ENCODE measurements around the gene OPCML.
"Not testable (repeated sequence)": the region's sequence is repeated elsewhere in the genome, so short reads cannot be mapped to it uniquely, and the experiment has no call there.

Gene OPCML

DNA sequence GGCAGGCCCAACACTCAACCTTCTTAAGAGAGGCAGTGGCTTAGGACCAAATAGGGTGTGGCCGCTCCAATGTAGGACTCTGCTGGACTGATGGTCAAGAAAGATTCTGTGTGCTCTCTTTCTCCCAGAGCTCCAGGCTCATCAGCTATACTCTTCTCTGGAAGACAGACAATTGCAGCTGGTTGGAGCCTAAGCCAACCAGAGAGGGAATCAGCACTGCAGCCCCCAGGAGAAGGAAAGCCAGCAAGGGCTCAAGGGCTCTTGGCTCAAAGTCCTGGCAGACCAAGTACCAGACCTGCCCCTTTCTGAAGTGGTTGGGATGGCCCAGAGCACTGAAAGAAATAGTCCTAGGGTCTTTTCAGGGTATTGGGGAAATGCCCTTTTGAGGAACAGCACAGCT, 1084.5 kb downstream of the OPCML start:
- no peak for DNase-seq

DNA sequence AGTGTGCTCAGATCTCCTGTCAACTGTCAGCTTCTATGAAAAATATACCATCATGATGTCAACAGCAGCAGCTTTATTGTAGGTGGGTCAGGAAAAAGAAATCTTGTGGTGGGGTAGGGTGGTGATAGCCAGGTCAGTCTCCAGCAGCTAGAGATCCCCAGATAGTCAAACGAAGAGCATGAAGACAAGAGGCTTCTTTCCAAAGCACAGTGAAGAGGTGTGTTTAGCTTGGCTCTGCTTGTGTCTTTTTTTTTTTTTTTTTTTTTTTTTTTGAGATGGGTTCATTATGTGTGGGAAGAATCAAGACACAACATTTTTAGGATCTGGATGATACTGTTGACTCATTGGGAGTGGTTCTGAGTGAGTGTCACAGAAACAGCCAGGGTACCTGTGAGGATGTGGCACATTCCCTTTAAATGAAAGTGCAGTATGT, 1086.4 kb downstream of the OPCML start:
- no peak for DNase-seq

DNA sequence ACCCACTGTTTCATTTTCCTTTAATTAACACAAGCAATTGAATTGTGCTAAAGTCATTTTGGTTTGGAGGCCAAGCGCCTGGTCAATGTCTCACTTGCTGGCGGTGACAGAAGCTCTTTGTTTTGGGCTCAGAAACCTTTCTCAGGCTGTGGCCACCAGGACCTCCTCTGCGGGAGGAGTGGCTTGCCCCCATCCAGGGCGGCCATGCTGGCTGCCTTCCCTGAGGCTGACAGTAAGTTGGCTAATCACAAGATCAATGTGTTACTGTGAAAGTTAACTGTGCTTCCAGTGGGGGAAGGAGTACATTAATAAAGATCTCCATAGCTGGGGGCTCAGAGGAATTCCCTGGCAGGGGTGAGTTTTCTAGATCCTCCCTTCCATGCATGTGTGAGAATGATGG, 1087.4 kb downstream of the OPCML start:
- no peak for DNase-seq

DNA sequence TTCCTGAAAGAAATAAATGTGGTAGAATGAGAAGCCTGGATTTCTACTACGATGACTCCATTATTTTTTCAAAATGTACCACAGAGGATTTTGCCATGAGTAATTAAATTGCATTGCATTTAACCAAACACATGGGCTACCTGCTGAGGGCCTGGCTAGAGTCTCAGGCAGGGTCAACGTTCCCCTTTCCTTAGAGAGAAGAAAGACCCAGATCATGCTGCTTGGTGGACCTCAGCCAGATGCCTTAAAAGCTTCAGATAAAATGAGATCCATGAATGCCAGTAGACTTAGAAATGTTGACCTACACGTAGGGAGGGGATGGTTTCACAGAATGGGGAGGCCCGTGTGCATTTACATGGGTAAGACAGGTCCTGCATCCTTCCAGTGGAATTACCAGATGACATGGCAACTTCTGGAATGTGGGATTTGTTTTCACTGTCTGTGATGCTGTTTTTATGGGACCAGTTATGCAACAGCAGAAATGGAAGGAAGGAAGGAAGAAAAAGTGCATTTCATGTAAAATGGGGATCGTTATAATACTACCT, 1092.5 kb downstream of the OPCML start:
- no peak for DNase-seq

DNA sequence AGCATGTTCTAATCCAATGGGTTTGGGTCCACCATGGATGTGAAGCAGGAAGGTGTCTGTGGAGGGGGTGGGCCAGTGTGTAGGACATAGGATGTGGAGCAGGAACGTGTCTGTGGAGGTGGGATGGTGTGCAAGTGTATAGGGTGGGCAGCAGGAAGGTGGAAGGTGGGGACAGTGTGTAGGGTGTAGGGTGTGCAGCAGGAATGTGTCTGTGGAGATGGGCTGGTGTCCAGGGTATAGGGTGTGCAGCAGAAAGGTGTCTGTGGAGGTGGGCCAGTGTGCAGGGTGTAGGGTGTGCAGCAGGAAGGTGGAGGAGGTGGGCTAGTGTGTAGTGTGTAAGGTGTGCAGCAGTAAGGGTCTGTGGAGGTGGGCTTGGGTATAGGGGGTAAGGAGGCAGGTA, 1093.9 kb downstream of the OPCML start:
- DNase-seq, result no peak

DNA sequence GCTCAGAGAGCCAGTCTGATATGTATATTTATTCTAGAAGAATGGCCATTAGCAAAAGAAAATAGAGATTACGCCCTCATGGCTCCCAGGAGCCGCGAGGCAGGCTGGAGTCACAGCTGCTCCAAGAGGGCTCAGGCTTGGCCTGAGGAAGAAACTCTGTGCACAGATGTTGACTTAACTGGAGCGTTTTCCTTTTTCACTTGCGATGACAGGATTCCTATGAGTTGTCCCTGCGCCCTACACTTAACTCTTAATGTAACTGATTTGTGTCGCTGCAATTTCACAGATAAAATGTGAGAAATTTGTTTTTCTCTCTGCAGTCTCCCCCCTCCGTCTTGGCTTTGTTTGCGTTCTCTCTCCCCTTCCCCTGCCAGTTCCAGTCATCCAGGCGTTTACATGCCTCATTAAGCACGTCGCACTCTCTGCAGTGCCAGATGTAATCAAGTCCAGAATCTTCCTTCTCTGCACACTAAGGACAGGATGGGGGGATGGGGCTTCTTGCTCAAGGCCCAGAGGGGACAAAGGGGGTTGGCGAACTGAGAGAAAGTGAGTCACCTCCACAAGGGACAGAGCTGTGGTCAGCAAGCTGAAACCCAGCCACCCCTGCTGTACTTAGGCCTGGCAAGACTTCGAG, 1101.8 kb downstream of the OPCML start:
- no peak for DNase-seq

DNA sequence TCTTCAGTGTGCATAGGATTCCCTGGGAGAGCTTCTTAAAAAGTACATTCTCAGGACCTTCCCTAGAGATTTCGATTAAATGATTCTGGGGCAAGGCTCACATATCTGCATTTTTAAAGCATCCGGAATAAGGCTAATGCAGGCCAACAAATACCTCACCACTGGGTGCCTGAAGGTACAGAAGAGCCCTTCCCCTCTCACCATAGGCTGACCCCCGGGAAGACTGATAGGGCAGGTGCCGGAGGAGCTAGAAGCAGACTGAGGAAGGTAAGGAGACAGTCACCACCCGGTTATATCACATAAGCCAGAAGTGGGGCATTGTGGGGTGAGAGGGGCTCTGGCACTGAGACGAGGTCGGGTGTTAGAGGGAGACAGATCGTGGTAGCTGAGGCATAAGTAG, 1102.6 kb downstream of the OPCML start:
- no peak for DNase-seq

DNA sequence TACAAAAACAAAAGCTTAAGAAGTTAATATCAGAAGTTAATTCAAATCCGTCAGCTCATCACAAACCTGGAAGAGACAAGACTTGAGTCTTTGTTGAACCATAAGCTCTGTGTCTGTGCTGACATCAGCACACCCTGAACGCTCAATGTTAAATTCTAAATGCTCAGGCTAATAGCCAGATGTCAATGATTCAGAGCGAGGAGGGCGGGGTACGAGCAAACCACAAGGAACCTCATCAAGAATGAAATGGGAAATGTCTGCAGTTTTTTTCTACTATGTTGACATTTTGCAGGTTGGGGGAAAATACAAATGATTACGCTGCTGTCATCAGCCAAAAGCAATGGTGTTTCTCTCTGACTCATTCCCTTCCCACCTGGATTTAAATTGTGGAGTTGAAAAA, 1104.7 kb downstream of the OPCML start:
- no peak for DNase-seq

DNA sequence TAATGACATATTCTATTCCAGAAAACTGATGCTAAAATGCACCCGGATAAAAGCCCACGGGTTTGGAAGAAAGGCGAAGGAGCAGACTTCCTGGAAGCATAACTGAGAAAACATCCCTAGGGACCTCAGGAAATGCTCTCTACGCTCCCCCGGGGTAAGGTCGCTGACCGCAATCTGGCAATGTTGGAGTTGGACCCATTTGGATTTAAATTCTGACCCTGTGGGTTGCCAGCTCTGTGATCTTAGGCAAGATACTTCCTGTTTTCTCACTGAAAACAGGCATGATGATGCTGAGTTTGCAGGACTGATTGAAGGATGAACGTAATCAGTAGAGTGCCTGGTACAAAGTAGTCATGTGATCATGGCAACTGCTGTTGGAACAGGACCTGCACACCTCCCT, 1107.9 kb downstream of the OPCML start:
- no peak for DNase-seq

DNA sequence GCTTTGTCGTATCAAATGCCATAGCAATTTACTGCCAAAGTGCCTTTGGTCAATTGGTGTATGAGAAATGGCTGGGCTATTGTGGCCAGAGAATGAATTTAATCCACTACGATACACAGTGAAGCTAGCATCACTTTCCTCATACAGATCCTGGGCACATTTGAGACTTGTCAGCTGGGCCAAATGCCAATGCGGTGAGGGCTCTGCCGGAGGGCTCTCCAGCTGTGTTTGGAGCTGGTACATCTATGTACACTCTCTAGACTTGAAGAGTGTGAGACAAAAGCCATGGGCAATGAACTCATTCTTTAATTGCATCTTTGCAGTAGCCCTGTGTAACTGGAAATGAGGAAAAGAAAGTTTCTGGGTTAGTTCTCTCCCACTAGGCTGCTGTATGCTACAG, 1109.0 kb downstream of the OPCML start:
- no peak for DNase-seq

DNA sequence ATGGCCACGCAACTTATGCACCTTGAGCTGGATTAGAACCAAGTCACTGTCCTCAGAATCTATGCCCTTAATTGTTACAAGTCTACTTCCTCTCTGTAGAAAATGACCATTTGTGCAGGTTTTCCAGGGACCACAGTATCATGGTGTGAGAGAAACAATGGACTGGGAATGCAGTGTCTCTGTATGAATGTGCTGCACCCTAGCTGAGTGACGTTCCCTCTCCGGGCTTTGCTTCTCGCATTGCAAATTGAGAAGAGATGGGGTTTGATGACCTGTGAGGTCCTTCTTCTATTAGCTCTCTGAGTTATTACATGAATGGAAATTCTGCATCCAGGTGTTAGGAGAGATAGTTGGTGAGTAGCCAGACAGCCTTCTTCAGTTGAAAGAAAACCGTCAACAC, 1109.6 kb downstream of the OPCML start:
- no peak for DNase-seq

DNA sequence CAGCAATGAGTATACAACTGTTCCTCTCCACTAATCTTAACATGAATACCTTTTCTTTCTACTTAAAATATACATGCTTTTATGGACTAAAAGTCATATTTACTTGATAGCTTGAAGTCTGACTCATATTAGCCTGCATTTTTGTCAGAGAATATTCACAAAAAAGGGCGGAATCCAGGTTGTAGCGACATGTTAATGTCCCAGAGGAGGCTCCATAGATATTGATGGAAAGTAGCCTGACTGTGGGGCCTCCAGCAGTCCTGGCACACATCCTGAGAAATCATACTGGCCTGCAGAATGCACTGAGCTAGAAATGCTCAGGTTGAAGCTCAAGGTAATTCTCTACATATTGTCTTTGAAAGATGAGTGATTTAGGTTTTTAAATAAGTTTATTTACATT, 1110.7 kb downstream of the OPCML start:
- DNase-seq, result no peak

DNA sequence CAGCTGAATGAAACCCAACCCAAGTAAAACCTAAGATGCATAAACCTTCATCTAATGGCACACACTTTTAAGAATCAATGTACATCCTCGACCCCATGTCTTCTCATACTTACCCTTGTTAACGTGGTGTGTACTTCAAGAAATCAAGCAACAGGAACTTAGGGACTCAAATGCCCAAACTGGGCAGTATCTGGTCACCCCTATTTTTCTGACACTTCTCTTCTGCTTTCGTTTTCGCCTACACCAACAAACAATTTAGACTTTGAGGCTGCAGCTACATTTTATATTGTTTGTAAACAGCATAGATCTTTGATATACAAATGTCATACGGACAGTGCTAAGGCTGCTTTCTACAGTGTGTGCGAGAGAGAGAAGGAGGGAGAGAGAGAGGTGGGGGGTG, 1117.8 kb downstream of the OPCML start:
- no peak for DNase-seq

DNA sequence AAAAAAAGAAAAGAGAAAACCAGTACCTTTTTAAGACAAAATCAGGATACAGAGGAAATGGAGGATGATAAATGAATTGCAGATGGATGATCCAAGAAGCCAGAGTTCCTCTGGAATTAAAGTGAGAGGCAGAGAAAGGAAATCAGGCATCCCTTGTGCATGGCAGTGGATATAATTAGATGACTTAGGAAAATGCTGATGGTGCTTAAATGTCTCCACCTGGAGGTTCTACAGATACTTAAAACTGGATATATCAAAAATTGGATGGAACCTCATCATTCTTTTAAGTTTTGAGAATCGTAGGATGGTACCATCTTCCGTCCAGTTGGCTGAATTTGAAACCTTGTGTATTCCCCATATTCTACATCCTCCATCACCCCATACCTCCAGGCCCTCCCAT, 1121.9 kb downstream of the OPCML start:
- DNase-seq, result no peak

DNA sequence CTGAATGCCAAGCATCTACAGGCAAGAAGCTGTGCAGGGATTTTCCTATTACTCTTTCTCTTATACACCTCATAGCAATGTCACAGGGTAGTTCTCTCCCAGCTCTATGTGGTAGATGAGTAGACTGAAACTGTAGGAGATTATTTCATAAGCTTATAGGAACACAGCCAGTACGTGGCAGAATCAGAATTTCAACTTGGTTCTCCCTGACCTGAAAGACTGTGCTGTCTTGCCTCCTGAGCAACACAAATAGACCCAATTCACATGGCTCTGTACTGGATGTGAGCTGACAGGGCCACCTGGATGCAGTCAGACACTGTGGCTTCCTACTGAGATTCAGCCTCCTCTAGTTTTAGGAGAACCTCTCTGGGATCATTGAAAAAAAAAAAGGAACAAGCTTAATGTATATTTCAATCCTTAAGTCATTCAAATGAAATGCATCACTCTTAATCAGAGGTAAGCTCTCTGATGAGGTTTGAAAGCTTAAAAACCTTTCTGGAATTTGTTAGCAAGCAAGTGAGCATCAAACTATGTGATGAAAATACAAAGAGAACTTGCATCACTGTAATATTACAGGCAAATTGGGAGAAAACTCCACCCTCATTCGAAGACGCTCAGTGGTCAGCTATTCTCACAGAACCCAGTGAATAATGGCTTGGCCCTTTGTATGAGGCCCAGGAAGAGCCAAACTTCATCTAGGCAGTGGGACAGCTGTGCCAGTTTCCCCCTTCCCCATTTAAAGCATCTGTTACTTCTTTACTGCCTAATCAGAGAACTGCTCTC, 1122.5 kb downstream of the OPCML start:
- DNase-seq, result no peak

DNA sequence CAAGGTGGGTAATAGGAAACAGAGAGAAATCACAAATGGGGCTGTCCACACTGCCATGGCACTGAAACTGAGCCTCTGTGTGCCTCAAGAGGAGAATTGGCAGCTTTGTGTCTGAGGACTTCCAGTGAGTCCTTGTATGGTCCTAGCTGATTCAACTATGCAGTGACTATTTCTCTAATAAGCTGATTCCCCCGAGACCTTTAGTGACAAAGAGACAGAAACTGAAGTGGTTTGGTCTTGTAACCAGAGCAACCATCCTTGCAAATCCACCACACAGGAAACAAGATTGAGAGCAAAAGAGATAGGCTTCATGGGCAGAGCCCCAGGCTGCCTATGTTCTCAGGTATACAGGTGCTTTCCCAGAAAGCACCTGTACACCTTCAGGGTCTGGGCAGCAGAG, 1123.4 kb downstream of the OPCML start:
- DNase-seq, result no peak

DNA sequence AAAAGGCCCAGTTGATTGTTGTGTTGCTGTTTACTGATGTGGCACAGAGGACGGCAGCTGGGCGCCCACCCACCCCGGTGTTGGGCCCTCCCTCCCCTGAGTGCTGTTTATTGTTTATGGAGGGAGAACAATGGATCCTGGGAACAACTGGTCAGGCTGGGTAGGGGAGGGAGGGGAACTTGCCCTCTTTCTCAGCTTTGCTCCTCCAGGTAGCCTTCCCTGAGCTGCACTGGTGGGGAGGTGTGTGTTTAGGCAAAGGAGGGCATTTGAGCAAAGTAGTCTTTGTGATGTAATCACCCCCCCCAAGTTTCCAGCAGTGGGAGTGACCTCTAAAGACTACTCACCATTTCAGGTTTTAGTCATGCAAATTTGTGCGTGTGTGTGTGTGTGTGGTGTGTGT, 1126.6 kb downstream of the OPCML start:
- no peak for DNase-seq

DNA sequence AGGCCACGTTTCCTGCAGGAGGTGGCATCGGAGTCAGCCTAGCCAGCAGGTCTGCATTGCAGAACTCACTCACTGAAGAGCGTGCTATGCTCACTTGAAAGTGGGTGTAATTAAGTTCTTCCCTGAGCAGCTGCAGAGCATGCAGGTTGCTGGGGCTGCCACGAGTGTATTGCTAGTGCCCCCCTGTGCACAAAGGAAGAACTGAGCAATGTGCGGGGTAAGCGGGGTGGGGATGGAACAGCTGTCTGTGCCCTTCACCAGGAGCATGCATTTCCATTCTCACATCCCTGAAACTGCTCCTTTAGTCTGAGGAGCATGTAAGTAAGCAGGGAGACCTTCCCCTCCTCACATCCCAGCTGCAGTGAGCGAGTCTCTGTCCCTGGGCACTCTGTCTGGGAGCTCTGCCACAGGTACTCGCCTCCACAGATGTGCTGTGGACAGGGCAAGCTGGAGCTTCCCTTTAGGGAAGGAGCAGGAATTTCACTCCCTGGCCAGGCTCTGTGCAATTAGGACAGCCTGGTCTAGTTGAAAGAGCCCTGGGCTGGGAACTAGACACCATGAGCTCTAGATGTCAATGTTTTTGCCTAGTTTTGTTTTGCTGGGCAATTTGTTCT, 1130.1 kb downstream of the OPCML start:
- DNase-seq, result no peak

DNA sequence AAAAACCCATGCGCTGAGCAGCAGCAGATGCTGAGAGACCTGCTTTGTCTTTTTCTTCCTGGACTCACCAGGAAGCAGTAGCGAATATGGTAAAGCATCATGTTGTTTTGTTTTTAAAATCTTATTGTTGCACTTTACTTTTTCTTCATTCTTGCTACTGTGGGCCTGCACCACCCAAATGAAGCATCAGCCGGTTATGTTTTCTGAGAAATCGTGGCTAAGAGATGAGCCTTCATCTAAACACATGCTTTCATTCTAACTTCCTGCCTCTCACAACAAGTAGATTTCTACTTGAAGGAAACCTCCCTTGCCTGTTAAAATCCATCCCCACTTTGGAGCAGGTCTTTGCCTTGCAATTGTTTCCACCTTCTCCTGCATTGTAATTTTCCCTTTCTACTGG, 1136.0 kb downstream of the OPCML start:
- no peak for DNase-seq

DNA sequence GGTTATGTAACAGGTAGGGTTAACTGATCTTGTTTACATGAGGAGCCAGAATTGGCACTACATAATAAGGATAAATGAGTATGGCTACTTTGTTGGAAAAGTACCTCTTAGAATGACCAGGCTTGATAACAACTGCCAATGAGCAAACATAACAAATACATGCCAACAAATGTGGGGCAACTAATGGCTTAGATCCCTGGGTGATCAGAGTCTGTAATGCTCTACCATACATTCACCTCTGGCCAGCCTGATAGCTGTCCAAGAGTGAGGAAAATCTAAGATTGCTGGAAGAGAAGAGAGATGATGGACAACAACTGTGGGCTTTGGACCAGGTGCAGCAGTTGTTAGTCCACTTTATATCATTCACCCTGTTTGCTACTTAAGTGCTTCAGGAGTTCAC, 1136.9 kb downstream of the OPCML start:
- no peak for DNase-seq

DNA sequence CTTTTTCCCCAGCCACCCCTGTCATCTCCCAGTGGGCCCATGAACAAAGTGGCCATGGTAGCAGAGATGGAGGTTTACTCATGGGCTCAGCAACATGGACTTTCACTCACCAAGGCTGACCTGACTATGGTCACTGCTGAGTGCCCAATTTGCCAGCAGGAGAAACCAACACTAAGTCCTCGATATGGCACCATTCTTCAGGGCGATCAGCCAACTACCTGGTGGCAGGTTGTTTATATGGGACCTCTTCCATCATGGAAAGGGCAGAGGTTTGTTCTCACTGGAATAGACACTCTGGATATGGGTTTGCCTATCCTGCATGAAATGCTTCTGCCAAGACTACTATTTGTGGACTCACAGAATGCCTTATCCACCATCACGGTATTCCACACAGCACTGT, 1152.8 kb downstream of the OPCML start:
- DNase-seq, result no peak

DNA sequence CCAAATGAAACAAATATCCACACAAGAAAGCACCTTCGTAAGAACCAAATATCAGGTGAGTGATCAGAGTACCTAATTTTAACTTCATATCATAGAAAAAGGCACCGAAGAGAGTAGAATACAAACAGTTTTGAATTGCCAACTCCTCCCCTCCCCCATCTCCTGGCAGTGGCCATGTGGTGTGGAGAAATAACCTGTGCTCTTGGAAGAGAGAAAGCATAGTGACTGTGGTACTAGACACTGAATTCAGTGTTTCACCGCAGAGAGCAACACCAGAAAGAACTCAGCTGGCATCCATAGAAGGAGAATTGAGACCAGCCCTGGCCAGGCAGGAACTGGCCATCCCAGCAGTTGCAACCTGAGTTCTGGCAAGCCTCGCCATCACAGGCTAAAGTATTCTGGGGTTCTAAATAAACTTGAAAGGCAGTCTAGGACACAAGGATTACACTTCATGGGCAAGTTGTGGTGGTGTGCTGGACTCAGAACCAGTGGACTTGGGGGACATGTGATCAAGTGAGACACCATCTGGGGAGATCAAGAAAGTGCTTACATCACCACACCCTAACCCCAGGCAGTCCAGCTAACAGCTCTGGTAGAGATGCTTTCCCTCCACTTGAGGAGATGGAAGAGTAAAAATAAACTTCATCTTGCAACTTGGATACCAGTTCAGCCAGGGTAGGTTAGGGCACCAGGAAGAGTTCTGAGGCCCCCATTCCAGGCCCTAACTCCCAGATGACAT, 1158.7 kb downstream of the OPCML start:
- DNase-seq, result no peak

DNA sequence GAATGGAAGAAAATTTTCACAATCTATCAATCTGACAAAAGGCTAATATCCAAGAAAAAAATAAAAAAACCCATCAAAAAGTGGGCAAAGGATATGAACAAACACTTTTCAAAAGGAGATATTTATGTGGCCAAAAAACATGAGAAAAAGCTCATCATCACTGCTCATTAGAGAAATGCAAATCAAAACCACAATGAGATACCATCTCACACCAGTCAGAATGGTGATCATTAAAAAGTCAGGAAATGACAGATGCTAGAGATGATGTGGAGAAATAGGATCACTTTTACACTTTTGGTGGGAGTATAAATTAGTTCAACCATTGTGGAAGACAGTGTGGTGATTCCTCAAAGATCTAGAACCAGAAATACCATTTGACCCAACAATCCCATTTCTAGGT, 1162.2 kb downstream of the OPCML start:
- DNase-seq, result not testable (repeated sequence)
